ENCODE results near the gene RTKN2.

The RTKN2 gene

DNA sequence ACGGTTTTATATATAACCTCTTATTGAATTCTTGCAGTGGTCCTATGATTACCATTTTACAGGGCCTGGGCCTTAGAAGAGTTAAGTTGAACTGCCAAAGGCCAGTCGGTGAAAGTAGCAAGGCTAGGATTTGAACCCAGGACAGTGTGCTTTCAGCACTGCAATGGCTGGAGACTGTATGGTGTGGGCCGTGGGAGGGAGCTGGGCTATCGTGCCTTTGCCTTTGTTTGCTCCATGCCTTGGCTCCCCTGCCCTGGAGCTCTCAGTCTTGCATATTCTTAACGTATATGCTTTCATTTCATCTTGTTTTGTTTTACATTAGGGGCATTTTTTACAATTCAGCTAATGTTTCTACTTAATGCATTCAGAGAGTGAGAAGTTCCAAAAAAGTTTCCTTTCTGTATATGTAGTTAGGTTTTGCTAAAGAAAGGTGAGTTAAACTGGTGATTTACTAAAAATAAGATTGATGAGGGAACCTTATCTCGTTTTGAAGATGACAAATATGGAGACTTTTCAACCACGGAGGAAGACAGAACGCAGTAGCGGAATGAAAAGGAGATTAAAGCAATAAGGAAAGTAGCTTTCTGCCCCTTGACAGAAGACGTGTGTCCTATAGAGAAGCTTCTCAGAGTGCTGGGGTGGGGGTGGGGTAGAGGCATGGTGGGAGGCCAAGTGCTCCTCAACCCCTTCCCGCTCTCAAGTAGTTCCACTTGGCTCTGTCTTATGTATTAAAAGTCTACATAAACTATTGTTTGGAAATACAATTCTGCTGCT is 82.5 kb downstream of the RTKN2 start:
- Mint-ChIP-seq H3K27me3 (no peaks in the 10 kb centered on the region), H3K9me3 (peaks cover 4 to 6% of the 10 kb centered on the region in 2 donors), H3K4me3 (peak overlapping the region; percentile 2 to 33), H3K36me3 (peaks cover 3 to 10% of the 10 kb centered on the region in 2 donors), H3K4me1 (peaks cover 29 to 61% of the 10 kb centered on the region in 2 donors), H3K27ac (peak overlapping the region; percentile 53)
- ATAC-seq (replicated peaks) (no peak), DNase-seq (no peak)

DNA sequence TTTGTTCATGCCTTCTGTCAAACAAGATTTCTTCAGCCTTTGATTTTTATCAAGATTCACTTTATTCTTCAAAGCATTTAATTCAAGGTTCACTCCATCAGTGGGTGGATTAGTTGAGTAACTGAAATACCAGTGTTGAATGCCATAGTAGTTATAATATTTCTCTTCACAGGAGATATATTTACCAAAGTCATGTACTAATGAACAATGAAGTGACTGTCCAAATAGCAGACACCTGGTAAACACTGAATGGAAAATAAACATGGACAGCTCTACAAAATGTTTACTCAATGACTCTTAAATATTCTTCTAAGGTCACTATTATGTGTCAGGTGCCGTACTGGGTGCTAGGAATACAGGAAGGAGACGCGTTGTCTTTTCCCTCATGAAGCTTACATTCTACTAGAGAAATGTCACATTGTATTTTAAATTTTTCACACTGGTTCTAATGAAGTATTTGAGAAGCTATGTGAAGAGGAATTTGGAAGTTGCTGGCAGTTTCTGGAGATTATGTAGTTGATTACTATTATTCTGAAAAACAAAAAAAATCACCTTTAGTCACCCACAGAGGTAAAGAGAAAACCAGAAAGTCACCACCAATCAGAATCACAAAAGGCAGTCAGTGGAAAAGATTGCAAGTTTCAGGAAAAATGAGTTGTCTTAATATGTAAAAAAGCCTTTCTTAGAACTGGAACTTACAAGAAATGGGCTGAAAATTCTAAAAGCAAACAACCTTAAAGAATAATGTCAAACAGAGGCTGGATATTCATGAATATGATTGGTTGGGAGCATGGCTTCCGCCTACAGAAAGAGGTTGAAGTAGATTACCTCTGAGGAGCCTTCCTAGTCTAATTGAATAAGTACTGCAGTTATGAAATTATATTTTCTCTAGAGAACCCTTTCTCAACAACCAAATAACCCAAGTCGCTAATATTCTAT is 84.5 kb downstream of the RTKN2 start:
- H3K4me1 Mint-ChIP-seq: peaks cover 33 to 61% of the 10 kb centered on the region in 2 donors
- ATAC-seq (replicated peaks): peak; percentile 12 to 47

DNA sequence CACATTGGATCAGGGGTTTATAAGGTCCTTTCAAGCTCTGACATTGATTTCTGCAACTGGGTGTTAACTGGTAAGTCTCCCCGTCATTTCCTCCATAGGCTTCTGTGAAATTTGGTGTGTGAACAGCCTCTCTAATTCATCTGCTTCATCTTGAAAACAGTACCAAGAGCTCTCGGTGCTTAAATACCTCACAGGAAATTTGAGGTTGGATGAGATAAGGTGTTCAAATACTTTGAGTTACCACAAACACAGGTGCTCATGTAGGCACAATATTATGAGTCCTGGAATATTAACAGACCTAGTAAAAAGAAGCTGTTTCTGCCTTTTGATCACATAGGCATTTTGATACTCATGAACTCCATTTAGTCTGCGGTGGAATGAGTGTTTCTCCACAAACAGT is 85.2 kb downstream of the RTKN2 start:
- Mint-ChIP-seq H3K4me3 (no peak overlapping the region), H3K36me3 (peaks cover 11 to 23% of the 10 kb centered on the region in 2 donors), H3K27ac (peak overlapping the region; percentile 31), H3K4me1 (peaks cover 32 to 58% of the 10 kb centered on the region in 2 donors), H3K9me3 (peaks cover 10 to 15% of the 10 kb centered on the region in 2 donors), H3K27me3 (no peaks in the 10 kb centered on the region)
- DNase-seq (no peak), ATAC-seq (replicated peaks) (peak; percentile 59 to 60)

More for the DNA sequence above, 84.5 kb downstream of the RTKN2 start:
- Mint-ChIP-seq H3K9me3 (peaks cover 11 to 12% of the 10 kb centered on the region in 2 donors), H3K36me3 (peaks cover 7 to 18% of the 10 kb centered on the region in 2 donors), H3K4me3 (no peak overlapping the region), H3K27me3 (no peaks in the 10 kb centered on the region), H3K27ac (peak overlapping the region; percentile 73)
- no peak for DNase-seq

DNA sequence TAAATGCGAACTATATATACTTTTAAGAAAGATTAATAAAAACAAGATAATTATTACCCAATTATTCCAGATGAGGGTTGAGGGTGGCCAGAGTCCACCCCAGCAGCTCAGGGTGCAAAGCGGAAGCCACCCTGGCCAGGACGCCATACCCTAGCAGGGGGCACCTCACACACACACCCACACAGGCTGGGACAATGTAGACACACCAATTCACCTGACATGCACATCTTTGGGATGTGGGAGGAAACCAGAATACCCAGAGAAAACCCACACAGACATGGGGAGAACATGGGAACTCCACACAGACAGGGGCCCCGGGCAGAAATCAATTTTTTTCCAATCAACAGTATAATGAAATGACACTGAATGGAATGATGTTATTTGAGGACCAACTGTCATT is 86.0 kb downstream of the RTKN2 start:
- Mint-ChIP-seq H3K9me3 (peaks cover 9 to 14% of the 10 kb centered on the region in 2 donors), H3K36me3 (peaks cover 9 to 21% of the 10 kb centered on the region in 2 donors), H3K4me1 (peaks cover 27 to 53% of the 10 kb centered on the region in 2 donors), H3K27ac (peak overlapping the region; percentile 42), H3K27me3 (no peaks in the 10 kb centered on the region), H3K4me3 (no peak overlapping the region)
- ATAC-seq (replicated peaks) (no peak), DNase-seq (no peak)

DNA sequence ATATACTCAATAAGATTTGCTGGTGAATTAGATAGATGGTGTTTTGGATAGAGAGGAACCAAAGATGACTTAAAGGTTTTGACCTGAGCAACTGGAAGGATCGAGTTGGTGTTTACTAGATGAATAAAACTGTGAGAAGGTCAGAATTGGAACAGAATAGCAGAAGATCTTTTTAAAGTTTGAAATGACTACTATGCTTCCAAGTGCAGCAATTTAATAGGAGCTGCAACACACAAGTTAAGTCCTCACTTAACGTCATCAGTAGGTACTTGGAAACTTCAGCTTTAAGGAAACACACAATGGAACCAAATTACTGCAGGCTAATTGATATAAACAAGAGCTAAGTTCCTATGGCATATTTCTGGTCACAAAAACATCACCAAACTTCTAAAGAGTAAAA is 86.5 kb downstream of the RTKN2 start:
- Mint-ChIP-seq H3K4me3 (no peak overlapping the region), H3K4me1 (peaks cover 25 to 53% of the 10 kb centered on the region in 2 donors), H3K36me3 (peaks cover 9 to 21% of the 10 kb centered on the region in 2 donors), H3K27ac (no peak overlapping the region), H3K27me3 (no peaks in the 10 kb centered on the region), H3K9me3 (peaks cover 13 to 14% of the 10 kb centered on the region in 2 donors)
- ATAC-seq (replicated peaks): no peak
- no peak for DNase-seq

DNA sequence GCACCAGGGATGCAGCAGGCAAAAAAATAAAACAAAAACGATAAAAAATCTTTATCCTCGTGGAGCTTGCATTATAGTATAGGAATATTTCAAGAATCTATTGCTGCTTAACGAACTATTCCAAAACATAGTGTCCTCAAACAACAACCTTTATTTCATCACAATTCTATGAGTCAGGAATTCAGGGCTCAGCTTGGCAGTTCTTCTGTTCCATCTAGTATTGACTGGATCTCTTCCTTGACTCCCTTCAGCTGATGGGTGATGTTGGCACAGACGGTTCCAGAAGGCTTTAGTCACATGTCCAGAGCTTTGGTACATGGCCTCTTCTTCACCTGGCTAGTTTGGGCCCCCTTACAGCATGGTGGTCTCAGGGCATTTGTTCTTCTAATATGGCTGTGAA is 88.0 kb downstream of the RTKN2 start:
- Mint-ChIP-seq H3K4me1 (peaks cover 21 to 48% of the 10 kb centered on the region in 2 donors), H3K36me3 (peaks cover 9 to 21% of the 10 kb centered on the region in 2 donors), H3K9me3 (peaks cover 13 to 14% of the 10 kb centered on the region in 2 donors), H3K4me3 (no peak overlapping the region), H3K27me3 (no peaks in the 10 kb centered on the region), H3K27ac (no peak overlapping the region)
- no peak for DNase-seq
- ATAC-seq (replicated peaks): no peak

DNA sequence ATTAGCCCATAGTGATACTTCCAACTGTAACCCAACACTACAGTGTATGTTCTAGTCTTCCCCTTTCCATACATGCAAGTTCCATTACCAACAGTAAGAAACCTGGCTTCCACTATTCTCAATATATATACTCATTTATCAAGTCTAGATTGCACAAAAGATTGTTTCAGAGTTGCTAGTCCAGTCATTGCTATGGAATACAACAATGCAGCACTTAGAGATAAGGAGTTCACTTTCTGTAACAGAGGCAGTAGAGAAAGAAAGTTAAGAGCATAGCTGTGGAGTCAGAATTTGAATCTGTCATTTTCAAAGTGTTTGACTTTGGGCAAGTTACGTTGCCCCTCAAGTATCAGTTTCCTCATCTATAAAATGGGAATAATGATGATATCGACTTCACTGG is 90.1 kb downstream of the RTKN2 start:
- Mint-ChIP-seq H3K36me3 (peaks cover 9 to 21% of the 10 kb centered on the region in 2 donors), H3K4me3 (no peak overlapping the region), H3K9me3 (peaks cover 13 to 14% of the 10 kb centered on the region in 2 donors), H3K4me1 (peaks cover 16 to 30% of the 10 kb centered on the region in 2 donors), H3K27me3 (no peaks in the 10 kb centered on the region), H3K27ac (peak overlapping the region; percentile 4)
- DNase-seq (no peak), ATAC-seq (replicated peaks) (no peak)

DNA sequence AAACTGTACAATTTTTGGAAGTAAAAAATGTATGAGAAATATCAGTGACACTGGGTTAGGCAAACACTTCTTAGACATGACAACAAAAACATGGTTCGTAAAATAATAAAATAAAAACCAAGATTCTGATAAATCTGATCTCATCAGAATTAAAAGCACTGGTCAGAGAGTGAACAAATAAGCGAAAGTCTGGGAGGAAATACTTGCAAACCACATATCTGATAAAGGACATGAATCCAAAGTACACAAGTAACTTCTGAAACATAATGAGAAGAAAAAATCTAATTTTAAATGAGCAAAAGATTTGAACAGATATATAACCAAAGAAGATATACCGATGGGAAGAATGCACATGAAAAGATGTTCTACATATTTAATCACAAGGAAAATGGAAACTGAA is 91.5 kb downstream of the RTKN2 start:
- Mint-ChIP-seq H3K4me1 (peaks cover 11 to 21% of the 10 kb centered on the region in 2 donors), H3K27me3 (no peaks in the 10 kb centered on the region), H3K4me3 (no peak overlapping the region), H3K36me3 (peaks cover 19 to 31% of the 10 kb centered on the region in 2 donors), H3K27ac (no peak overlapping the region), H3K9me3 (peaks cover 22 to 23% of the 10 kb centered on the region in 2 donors)
- no peak for DNase-seq
- ATAC-seq (replicated peaks): no peak

DNA sequence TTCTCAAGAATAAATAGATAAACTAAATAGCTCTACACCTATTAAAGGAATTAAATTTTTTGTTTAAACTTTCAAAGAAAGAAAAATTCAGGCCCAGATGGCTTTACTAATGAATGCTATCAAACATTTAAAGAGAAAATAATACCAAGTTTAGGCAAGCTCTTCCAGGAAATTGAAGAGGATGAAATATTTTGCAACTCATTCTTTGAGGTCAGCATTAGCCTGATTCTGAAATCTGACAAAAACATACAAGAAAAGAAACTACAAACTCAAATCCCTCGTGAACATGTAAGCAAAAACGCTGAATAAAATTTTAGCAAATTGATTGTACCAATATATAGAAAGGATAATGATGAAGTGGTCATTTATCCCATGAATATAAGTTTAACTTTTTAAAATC is 93.4 kb downstream of the RTKN2 start:
- Mint-ChIP-seq H3K36me3 (peaks cover 17 to 21% of the 10 kb centered on the region in 2 donors), H3K4me3 (no peak overlapping the region), H3K27me3 (no peaks in the 10 kb centered on the region), H3K9me3 (peaks cover 16 to 20% of the 10 kb centered on the region in 2 donors), H3K4me1 (peaks cover 0 to 26% of the 10 kb centered on the region in 2 donors), H3K27ac (no peak overlapping the region)
- ATAC-seq (replicated peaks) (no peak), DNase-seq (no peak)

DNA sequence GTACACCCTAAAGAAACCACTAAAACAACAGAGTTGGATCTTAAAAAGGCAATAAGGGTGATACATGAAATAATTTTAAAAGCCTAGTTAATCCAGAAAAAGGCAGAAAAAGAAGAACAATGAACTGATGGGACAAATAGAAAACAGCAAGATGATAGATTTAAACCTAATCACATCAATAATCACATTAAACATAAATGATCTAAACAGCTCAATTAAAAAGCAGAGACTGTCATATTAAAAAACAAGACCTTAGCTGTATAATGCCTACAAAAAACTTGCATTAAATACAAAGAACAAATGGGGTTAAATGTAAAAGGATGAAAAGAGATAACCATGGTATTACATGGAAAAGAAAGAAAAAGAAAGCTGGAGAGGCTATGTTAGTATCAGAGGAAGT is 96.2 kb downstream of the RTKN2 start:
- H3K36me3 Mint-ChIP-seq: peaks cover 13 to 15% of the 10 kb centered on the region in 2 donors
- no peaks in the 10 kb centered on the region for H3K27me3 Mint-ChIP-seq
- no peak for DNase-seq
- H3K27ac Mint-ChIP-seq: no peak overlapping the region
- H3K4me1 Mint-ChIP-seq: peaks cover 0 to 21% of the 10 kb centered on the region in 2 donors
- no peak for ATAC-seq (replicated peaks)
- H3K4me3 Mint-ChIP-seq: no peak overlapping the region
- peaks cover 10 to 16% of the 10 kb centered on the region in 2 donors for H3K9me3 Mint-ChIP-seq

DNA sequence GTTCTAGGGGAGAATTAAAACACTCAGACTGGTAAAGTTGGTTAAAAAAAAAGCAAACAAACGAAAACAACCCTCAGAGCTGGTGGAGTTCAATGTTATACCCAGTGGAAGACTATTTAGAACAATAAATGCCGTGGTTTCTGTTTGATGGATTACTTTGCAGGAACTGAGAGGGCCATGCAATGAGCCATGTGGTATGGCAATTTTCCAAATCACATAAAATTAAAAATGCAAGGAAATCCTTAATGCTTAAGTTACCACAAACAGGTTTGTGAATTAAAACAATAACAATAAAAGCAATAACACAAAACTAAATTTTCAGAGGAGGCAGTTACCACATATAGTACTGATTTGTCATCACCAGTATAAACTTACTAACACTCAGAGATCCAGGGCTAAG is 96.9 kb downstream of the RTKN2 start:
- ATAC-seq (replicated peaks) (no peak), DNase-seq (no peak)
- Mint-ChIP-seq H3K36me3 (peaks cover 13 to 15% of the 10 kb centered on the region in 2 donors), H3K4me3 (no peak overlapping the region), H3K27me3 (no peaks in the 10 kb centered on the region), H3K4me1 (peaks cover 4 to 20% of the 10 kb centered on the region in 2 donors), H3K9me3 (peaks cover 10 to 14% of the 10 kb centered on the region in 2 donors), H3K27ac (no peak overlapping the region)

DNA sequence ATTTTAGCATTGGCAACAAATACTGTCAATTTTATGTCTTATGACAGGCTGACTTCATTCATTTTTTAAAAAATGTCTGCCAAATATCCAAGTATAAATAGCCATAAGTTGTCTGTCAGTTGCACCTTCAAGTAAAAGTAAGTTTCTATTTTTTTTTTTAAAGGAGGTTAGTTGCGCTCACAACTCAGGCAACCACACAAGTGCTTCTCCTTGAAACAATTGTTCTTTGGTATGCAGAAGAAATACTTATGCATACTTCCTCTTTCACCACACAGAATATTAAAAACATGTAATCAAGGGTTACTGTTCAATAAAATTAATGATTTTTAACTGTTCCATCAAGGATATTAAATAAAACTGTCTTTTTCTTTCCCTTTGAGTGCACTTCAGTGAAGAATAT is 97.9 kb downstream of the RTKN2 start:
- Mint-ChIP-seq H3K27me3 (no peaks in the 10 kb centered on the region), H3K9me3 (peaks cover 10 to 14% of the 10 kb centered on the region in 2 donors), H3K36me3 (peaks cover 13 to 16% of the 10 kb centered on the region in 2 donors), H3K4me1 (peaks cover 6 to 30% of the 10 kb centered on the region in 2 donors), H3K4me3 (no peak overlapping the region), H3K27ac (no peak overlapping the region)
- DNase-seq (no peak), ATAC-seq (replicated peaks) (peak in 1 of 2 donors; percentile 59)

DNA sequence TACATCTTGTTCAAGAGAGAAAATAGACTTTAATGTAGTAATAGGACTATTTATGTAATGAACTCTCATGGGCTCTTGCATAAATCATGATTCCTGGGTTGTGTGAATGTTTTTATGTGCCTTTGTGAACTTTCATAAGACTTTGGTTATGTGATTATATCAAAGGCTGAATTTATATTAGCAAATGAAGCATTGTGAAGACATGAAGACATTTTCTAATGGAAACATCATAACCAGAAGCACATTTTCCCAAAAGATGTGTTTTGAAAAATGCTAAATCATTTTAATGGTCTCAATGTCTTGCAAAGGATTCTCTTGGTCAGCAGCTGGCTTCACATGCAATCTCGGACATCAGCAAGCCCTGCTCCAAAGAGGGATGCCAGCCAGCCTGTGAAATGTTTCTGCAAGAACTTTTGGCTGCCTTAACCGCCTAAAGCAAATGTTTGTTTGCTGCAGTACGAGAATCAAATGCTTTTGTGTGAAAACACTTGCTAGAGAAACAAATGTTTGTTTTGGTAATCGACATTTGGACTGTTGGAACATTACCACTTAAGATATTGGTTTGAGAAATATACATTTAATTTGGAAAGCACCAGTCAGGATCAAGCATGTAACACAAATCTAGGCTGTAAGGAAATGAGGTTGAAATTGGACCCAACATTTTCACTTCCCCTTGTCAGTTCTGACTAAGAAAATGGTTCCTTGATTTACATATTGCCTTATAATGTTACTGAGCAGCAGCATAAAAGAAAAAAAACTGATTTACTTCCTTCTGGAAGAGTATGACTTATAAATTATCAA is 102.1 kb downstream of the RTKN2 start:
- ATAC-seq (replicated peaks) (peak; percentile 93 to 99), DNase-seq (no peak)
- Mint-ChIP-seq H3K4me3 (peak overlapping the region; percentile 40 to 59), H3K36me3 (peaks cover 5 to 12% of the 10 kb centered on the region in 2 donors), H3K27ac (peak overlapping the region; percentile 90), H3K9me3 (peaks cover 4 to 8% of the 10 kb centered on the region in 2 donors), H3K27me3 (no peaks in the 10 kb centered on the region), H3K4me1 (peaks cover 9 to 39% of the 10 kb centered on the region in 2 donors)
